GM04503 (cell line): Measurements from ENCODE around the gene FANK1.

Experiments used
- DNase-seq: peaks from one replicate; pipeline ENCODE4 v3.0.0-alpha.2; 2012; ENCODE audit warnings: low read depth

Gene FANK1

GRCh38 chr10:125989791-125990190 lies 93.4 kb downstream of the FANK1 start:
- no peak for DNase-seq

GRCh38 chr10:125990974-125991373 lies 94.6 kb downstream of the FANK1 start:
- DNase-seq = no peak

- no peak for DNase-seq
Measured at GRCh38 chr10:125991392-125991791, 95.0 kb downstream of the FANK1 start.

- DNase-seq = no peak
Measured at GRCh38 chr10:125992254-125992653, 95.9 kb downstream of the FANK1 start.

- DNase-seq = no peak
Measured at GRCh38 chr10:125994601-125995000, 98.2 kb downstream of the FANK1 start.

- DNase-seq = no peak
Measured at GRCh38 chr10:125995726-125996304, 99.5 kb downstream of the FANK1 start.

GRCh38 chr10:125997586-125997985 lies 101.2 kb downstream of the FANK1 start:
- no peak for DNase-seq

- DNase-seq = no peak
Measured at GRCh38 chr10:125999694-126000093, 103.3 kb downstream of the FANK1 start.

- DNase-seq = no peak
Measured at GRCh38 chr10:126001576-126001975, 105.2 kb downstream of the FANK1 start.

GRCh38 chr10:126004752-126005151 lies 108.4 kb downstream of the FANK1 start:
- no peak for DNase-seq

- no peak for DNase-seq
Measured at GRCh38 chr10:126006264-126006663, 109.9 kb downstream of the FANK1 start.

- DNase-seq = no peak
Measured at GRCh38 chr10:126006906-126007305, 110.5 kb downstream of the FANK1 start.

GRCh38 chr10:126009650-126010049 lies 113.3 kb downstream of the FANK1 start:
- DNase-seq = no peak

- no peak for DNase-seq
Measured at GRCh38 chr10:126011995-126012394, 115.6 kb downstream of the FANK1 start.

GRCh38 chr10:126012485-126012884 lies 116.1 kb downstream of the FANK1 start:
- no peak for DNase-seq

GRCh38 chr10:126013489-126014281 lies 117.3 kb downstream of the FANK1 start:
- DNase-seq = peak; percentile 11

GRCh38 chr10:126014309-126014708 lies 117.9 kb downstream of the FANK1 start:
- peak; percentile 31 for DNase-seq

GRCh38 chr10:126015413-126015812 lies 119.0 kb downstream of the FANK1 start:
- no peak for DNase-seq

GRCh38 chr10:126016156-126016805 lies 119.9 kb downstream of the FANK1 start:
- no peak for DNase-seq

GRCh38 chr10:126016882-126017281 lies 120.5 kb downstream of the FANK1 start:
- no peak for DNase-seq

- peak; percentile 11 for DNase-seq
Measured at GRCh38 chr10:126017961-126018560, 121.7 kb downstream of the FANK1 start.

GRCh38 chr10:126021833-126022500 lies 125.6 kb downstream of the FANK1 start:
- no peak for DNase-seq
